Esophagus squamous epithelium (tissue), 5 donors: Measurements from ENCODE around the gene CALCR. TPM values are rescaled to one million over a fixed set of nuclear protein-coding genes. Genes with fewer than 3 reads are reported as not detected.

Experiments used
- DNase-seq: peaks from one replicate; lab custom pipeline; 2025; lab: John Stamatoyannopoulos, UW
- H3K27ac ChIP-seq, 4 donors: fragments of 200-600 bp; sonication (generic); one replicate each; pipeline ENCODE4 v1.5.1; 2016 to 2019; ENCODE audit warnings: mild to moderate bottlenecking in 1 of 4
- H3K27me3 ChIP-seq, 4 donors: fragments of 200-600 bp; sonication (generic); 1 replicate in 3 of 4; 2 replicates in 1 of 4; pipeline versions ENCODE4 v1.5.1 to v1.6.0; 2017 to 2021; ENCODE audit warnings: antibody characterized with exemption in 1 of 4
- H3K36me3 ChIP-seq, 3 donors: fragments of 200-600 bp; sonication (generic); one replicate each; pipeline ENCODE4 v1.5.1; 2016 to 2019
- H3K4me1 ChIP-seq, 3 donors: fragments of 200-600 bp; sonication (generic); one replicate each; pipeline ENCODE4 v1.5.1; 2017 to 2019
- H3K4me3 ChIP-seq, 4 donors: fragments of 200-600 bp; sonication (generic); 1 replicate in 3 of 4; 2 replicates in 1 of 4; pipeline ENCODE4 v1.5.1; 2016 to 2019; ENCODE audit warnings: mild to moderate bottlenecking in 2 of 4, moderate library complexity in 1 of 4
- H3K9me3 ChIP-seq, 3 donors: fragments of 200-600 bp; sonication (generic); one replicate each; pipeline ENCODE4 v1.5.1; 2016 to 2019
- POLR2A ChIP-seq, 4 donors: fragments of 450-650 bp; IDR thresholded peaks; one replicate each; pipeline ENCODE4 v1.6.1; 2017; ENCODE audit warnings: antibody characterized with exemption in 4 of 4, mild to moderate bottlenecking in 4 of 4, moderate library complexity in 3 of 4
- WGBS, 2 donors: methylation state at CpG; one replicate each; pipeline ENCODE4 v1.1.5; 2018; 5-methylcytosine and 5-hydroxymethylcytosine counted together
- intact Hi-C: fragments of 100-400 bp; cut with DNase I; formaldehyde crosslinking; loops from one replicate; pipeline ENCODE4 v1.15.0; 2022
- total RNA-seq, 4 donors: library from RNA; depleted of rRNA; stranded (reverse); fragments of >200 nt; gene quantifications; one replicate each; pipeline ENCODE4 v1.1.0, GENCODE V29; 2016
- TF ChIP-seq, protein P1 (sequence below), 6 experiments: fragments of 450-650 bp in 4 of 6; fragments of 200-600 bp in 2 of 6; sonication (generic) in 2 of 6; IDR thresholded peaks; one replicate each; pipeline ENCODE4 v1.5.1; 2016 to 2019; ENCODE audit warnings: antibody characterized with exemption in 6 of 6, mild to moderate bottlenecking in 4 of 6, moderate library complexity in 4 of 6
- donor health status: DM: yes; HTN: yes; CAD: no.

The CALCR gene
- total RNA-seq = under 1 TPM in 1 of 4 donors, not detected in 3; 0.19 TPM

DNA sequence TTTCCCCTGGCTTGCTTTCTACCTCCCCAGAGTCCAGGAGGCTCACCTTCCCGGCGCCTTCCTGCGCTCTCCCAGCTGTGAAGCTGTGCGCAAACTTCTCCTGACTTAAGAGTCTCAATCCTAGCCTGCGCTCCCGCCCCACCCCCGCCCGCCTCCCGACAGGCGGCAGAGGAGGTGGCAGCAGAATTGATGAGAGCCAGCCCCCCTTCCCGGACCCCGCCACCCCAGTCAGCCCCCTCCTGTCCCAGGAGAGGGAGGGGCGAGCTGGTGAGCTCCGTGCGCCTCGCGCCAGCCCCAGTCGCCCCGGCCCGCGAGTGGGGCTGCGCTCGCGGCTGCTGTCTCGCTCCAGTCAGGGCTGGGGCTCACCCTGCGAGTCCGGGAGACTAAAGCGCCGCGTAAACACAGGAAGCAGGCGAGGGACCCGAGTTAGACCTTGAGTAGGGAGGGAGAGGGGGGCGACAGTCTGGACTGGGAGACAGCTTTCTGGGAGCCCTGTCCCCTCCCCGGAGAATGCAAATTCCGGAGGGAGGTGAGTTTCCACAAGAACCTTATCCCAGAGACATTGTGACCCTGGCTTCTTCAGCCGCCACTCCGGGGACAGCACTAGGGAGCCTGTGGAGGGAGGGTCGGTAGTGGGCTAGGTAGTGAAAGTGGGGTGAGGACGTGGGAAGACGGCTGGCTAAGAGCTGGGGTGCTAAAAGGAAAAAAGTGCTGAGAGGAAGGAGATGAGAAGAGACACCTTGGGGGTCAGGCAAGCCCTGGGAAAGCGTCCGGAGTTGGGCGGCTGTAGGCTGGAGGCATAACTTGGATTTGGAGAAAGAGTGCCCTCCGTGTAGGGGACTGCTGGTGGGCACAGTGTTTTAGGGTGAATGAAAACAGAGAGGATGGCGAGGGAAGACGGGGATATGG lies at the start of gene CALCR:
CALCR (minus strand) TSS at position 79 of the 909 bp plus-strand sequence. CDS start 87,743 bp downstream, outside the sequence.
- Histone ChIP-seq H3K27ac (no peak within 1 kb of the TSS), H3K36me3 (no peaks in the 10 kb centered on the region), H3K4me1 (peaks cover 0 to 17% (median 6%) of the 10 kb centered on the region in 3 donors), H3K27me3 (peaks cover 0 to 49% (median 9%) of the 10 kb centered on the region in 4 donors), H3K9me3 (no peaks in the 10 kb centered on the region), H3K4me3 (peak within 1 kb of the TSS in 2 of 4 donors; percentile 17 to 33)
- intact Hi-C loops = no loop called here
- TF ChIP-seq, protein P1, sequence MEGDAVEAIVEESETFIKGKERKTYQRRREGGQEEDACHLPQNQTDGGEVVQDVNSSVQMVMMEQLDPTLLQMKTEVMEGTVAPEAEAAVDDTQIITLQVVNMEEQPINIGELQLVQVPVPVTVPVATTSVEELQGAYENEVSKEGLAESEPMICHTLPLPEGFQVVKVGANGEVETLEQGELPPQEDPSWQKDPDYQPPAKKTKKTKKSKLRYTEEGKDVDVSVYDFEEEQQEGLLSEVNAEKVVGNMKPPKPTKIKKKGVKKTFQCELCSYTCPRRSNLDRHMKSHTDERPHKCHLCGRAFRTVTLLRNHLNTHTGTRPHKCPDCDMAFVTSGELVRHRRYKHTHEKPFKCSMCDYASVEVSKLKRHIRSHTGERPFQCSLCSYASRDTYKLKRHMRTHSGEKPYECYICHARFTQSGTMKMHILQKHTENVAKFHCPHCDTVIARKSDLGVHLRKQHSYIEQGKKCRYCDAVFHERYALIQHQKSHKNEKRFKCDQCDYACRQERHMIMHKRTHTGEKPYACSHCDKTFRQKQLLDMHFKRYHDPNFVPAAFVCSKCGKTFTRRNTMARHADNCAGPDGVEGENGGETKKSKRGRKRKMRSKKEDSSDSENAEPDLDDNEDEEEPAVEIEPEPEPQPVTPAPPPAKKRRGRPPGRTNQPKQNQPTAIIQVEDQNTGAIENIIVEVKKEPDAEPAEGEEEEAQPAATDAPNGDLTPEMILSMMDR (IDR thresholded peaks at IDR 0.05) = no peak
- no peak for TF ChIP-seq POLR2A (IDR thresholded peaks at IDR 0.05)
- 2 to 6% methylated on average over 14 to 18 of the region's 46 CpGs for WGBS, 2 donors
- DNase-seq = no peak

DNA sequence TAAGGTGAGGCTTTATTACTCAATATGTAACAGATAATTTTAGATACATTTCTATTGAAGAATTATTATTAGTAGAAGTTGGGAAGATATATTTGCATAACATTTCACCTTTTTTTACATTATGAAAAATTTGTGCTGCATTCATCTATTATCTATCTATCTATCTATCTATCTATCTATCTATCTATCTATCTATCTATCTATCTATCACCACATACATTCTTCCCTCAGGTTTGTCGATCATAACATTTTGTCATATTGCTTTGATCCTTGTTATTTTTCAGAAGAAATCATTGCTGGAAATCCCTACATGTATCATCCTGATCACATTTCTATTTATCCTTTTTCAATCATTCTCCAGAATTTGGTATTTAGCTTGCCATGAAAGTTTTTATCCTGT lies 49.3 kb upstream of the CALCR start:
- intact Hi-C loops = no loop called here
- Histone ChIP-seq H3K27ac (no peak overlapping the region), H3K27me3 (no peaks in the 10 kb centered on the region), H3K4me1 (no peaks in the 10 kb centered on the region), H3K9me3 (no peaks in the 10 kb centered on the region), H3K4me3 (no peak overlapping the region), H3K36me3 (no peaks in the 10 kb centered on the region)
- 84 to 90% methylated on average over 1 of the region's 1 CpG for WGBS, 2 donors
- DNase-seq = no peak
- no peak for TF ChIP-seq POLR2A (IDR thresholded peaks at IDR 0.05)
- TF ChIP-seq, protein P1 (IDR thresholded peaks at IDR 0.05) = no peak

DNA sequence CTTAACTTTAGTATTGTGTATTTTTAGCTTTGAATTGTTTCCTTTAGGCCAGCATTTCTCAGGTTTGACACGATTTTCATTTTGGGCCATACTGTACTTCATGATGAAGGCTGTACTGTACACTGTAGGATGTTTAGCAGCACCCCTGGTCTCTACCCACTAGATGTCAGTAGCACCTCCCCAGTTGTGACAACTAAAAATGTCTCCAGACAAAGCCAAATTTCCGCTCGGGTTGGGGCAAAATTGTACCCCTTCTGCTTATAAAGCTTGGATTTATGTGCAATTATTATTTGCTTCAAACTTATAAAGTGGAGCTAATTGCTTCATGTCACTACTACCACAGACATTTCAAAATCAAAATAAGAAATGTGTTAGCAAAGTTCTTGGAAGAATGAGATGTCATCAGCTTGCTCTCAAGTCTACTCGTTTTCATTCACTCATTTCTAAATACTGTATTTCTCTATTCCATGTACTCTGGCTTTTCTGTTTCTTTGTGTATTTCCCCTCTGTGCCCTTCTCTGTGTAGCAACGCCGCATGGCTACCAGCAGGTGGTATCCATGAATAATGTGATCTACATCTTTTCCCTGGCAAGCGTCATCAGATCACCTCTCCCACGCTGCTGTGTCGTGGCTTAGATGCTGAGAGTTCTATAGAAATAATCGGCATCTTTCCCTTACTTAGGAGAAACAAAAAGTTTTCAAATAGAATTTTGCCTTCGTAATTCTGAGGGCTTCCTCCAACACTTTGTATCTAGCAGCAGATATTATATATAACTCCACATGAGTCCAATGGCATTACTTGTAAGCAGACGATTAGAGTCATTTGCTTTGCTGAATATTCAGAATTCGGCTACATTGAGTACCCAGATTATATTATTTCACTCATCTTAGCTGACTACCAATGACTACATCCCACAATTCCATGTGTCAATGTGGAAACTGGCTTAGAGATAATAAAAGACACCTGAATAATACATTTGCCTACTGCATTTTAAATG lies 47.8 kb upstream of the CALCR start:
- Histone ChIP-seq H3K27ac (no peak overlapping the region), H3K9me3 (no peaks in the 10 kb centered on the region), H3K4me3 (no peak overlapping the region), H3K27me3 (no peaks in the 10 kb centered on the region), H3K36me3 (no peaks in the 10 kb centered on the region), H3K4me1 (no peaks in the 10 kb centered on the region)
- intact Hi-C loops = no loop called here
- DNase-seq = no peak
- TF ChIP-seq POLR2A (IDR thresholded peaks at IDR 0.05) = no peak
- TF ChIP-seq, protein P1 (IDR thresholded peaks at IDR 0.05) = peak in 1 of 6 experiments; percentile 26
- 35 to 43% methylated on average over 13 of the region's 13 CpGs for WGBS, 2 donors

DNA sequence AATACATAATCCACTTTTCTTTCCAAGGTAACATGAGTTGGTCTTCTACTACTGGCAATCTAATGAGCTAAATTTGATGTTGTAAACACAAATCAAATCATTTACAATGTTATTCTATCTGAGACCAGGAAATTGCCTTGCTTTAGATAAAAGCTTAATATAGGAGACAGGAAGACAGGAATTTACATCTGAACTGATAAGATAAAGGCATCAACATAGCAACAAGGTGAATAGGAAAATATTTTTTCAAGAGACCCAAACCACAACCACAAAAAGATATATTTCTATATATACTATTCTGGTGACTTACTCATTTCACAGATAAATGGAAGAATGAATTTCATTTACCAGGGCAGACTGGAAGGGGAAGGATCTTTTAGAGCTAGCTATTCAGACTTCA lies 46.3 kb upstream of the CALCR start:
- H3K4me3 ChIP-seq = no peak overlapping the region
- TF ChIP-seq POLR2A (IDR thresholded peaks at IDR 0.05) = no peak
- TF ChIP-seq, protein P1 (IDR thresholded peaks at IDR 0.05) = no peak
- intact Hi-C loops = no loop called here

More for the DNA sequence above, 46.3 kb upstream of the CALCR start:
- Histone ChIP-seq H3K9me3 (no peaks in the 10 kb centered on the region), H3K27me3 (no peaks in the 10 kb centered on the region), H3K36me3 (no peaks in the 10 kb centered on the region), H3K27ac (no peak overlapping the region), H3K4me1 (no peaks in the 10 kb centered on the region)
- no peak for DNase-seq
